Coronary artery (tissue), 2 donors: ENCODE measurements around the gene PSORS1C2.

ENCODE experiments used
- DNase-seq: peaks from one replicate; pipeline ENCODE4 v3.0.0-alpha.2; 2017; ENCODE audit warnings: low spot score
- H3K27ac ChIP-seq, 2 donors: fragments of 200-600 bp; sonication (generic); one replicate each; pipeline ENCODE4 v1.5.1; 2016 to 2019
- H3K4me3 ChIP-seq: fragments of 200-600 bp; sonication (generic); 2 replicates; pipeline ENCODE4 v1.5.1; 2016; ENCODE audit warnings: mild to moderate bottlenecking, moderate library complexity
- TF ChIP-seq, protein P1 (sequence below): fragments of 200-600 bp; sonication (generic); IDR thresholded peaks from one replicate; pipeline ENCODE4 v1.5.1; 2019; ENCODE audit warnings: antibody characterized with exemption

Gene PSORS1C2

DNA sequence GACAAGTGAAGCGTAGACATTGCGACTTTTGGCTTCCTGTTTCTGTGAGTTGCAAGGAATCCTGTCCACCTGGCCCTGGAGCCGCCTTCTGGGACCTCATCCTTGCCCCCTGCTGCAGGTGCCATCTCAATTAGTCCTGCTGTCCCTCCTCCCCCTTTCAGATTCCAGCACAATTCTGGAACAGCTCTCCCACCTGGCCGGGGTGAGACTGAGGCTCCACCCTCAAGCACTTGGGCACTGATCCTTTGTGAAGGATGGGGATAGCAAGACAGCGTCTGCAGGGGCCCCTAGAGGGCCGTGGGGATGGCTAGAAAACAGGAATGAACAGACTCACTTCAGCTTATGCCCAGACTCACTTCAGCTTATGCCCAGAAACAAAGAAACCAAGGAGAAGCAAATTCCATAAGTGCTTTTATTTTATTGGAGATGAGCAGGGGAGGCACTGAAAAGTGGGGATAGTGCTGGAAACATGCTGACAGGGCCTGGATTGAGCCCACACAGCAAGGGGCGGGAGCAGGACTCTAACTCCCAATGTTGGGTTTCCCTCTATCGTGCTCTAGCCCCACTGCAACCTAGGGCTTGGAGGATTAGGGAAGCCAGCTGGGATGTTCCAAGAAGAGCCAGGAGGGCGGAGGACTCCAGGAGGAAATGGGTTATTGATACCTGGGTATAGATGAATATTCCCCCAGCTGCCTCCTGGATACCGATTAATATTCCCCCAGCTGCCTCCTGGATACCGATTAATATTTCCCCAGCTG lies 27.9 kb downstream of the PSORS1C2 start:
- Histone ChIP-seq H3K4me3 (no peak overlapping the region), H3K27ac (no peak overlapping the region)
- DNase-seq: no peak
- TF ChIP-seq, protein P1, sequence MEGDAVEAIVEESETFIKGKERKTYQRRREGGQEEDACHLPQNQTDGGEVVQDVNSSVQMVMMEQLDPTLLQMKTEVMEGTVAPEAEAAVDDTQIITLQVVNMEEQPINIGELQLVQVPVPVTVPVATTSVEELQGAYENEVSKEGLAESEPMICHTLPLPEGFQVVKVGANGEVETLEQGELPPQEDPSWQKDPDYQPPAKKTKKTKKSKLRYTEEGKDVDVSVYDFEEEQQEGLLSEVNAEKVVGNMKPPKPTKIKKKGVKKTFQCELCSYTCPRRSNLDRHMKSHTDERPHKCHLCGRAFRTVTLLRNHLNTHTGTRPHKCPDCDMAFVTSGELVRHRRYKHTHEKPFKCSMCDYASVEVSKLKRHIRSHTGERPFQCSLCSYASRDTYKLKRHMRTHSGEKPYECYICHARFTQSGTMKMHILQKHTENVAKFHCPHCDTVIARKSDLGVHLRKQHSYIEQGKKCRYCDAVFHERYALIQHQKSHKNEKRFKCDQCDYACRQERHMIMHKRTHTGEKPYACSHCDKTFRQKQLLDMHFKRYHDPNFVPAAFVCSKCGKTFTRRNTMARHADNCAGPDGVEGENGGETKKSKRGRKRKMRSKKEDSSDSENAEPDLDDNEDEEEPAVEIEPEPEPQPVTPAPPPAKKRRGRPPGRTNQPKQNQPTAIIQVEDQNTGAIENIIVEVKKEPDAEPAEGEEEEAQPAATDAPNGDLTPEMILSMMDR: no peak

DNA sequence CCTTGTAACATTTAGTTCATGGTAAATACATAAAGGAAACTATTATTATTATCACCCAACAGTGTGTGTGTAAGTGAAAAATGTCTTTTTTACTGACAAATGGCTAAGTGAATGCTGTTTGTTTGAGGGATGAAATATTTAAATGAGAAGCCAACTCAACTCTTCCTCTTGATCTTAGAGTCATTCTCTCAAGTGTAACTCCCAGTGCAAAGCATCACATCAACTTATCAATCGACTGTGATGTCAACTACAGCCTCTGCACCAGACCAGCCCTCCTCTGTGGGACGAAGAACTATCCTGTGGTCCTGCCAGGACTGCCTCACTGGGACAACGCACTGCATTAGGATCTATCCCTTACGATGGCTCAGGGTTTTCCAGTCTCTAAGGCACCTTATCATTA lies 31.8 kb downstream of the PSORS1C2 start:
- no peak for DNase-seq
- H3K27ac ChIP-seq: no peak overlapping the region
- TF ChIP-seq, protein P1: no peak
- H3K4me3 ChIP-seq: no peak overlapping the region

DNA sequence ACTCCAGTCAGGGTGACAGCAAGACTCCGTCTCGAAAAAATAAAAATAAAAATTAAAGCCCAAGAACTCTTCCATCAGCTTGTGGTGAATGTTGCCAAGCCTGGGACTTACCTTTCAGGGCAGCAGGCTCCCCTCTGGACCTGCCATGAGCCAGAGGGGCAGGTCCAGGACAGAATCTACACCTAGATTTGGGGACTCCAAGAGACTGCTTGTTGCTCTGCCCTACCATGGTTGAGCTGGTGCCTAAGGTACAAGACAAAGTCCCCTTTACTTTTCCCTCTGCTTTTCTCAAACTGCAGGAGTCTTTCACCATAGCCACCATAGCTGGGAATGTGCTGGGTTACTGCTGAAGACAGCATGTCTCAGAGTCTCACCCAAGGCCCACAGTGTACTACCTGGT lies 35.7 kb downstream of the PSORS1C2 start:
- Histone ChIP-seq H3K27ac (no peak overlapping the region), H3K4me3 (no peak overlapping the region)
- no peak for DNase-seq
- TF ChIP-seq, protein P1: no peak

DNA sequence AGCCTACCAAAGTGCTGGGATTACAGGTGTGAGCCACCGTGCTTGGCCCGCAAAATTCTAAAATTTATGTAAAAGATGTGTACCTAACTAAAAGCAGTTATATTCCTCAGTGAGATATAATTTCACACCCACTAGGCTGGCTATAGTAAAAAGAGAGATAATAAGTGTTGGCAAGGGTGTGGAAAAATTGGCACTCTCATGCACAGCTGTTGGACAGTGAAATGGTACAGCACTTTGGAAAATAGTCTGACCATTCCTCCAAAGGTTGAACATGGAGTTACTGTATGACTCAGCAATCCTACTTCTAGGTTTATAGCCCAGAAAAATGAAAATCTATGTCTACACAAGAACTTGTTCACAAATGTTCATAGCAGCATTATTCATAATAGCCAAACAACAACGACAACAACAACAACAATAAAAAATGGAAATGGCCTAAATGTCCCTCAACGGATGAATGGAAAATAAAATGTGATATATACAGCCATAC lies 40.4 kb downstream of the PSORS1C2 start:
- H3K4me3 ChIP-seq: no peak overlapping the region
- DNase-seq: no peak
- TF ChIP-seq, protein P1: no peak
- H3K27ac ChIP-seq: no peak overlapping the region

DNA sequence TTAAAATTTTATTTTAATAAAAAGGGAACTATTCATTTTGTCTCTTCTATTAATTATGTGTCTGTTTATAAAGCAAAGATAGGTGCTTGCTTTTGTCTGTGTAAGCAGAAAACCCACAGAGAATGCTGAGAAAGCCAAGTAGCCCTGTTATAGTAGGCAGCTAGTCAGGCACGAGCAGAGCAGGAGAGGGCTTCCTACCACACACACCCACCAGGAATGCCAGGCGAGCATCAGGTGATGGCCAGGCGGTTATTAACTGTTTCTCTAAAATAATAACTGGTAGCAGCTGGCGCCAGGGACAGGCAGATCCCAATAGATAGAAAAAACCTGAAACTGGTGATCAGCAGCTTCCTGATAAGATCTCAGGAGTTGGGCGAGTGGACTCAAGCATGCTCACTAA lies 42.2 kb downstream of the PSORS1C2 start:
- Histone ChIP-seq H3K27ac (no peak overlapping the region), H3K4me3 (no peak overlapping the region)
- no peak for DNase-seq
- TF ChIP-seq, protein P1: no peak

DNA sequence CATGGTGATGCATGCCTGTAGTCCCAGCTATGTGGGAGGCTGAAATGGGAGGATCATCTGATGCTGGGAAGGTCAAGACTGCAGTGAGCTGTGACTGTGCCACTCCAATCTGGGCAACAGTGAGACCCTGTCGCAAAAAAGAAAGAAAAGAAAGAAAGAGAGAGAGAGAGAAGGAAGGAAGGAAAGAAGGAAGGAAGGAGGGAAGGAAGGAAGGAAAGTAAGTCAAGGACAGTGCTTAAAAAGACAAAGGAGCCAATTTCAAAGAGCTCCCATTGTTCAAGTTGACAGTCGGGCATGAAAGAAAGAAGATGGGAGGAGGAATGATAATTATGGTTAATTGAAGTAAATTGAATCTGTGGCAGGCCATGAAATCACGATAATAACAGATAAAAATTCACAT lies 42.7 kb downstream of the PSORS1C2 start:
- no peak for DNase-seq
- Histone ChIP-seq H3K27ac (no peak overlapping the region), H3K4me3 (no peak overlapping the region)
- TF ChIP-seq, protein P1: no peak

DNA sequence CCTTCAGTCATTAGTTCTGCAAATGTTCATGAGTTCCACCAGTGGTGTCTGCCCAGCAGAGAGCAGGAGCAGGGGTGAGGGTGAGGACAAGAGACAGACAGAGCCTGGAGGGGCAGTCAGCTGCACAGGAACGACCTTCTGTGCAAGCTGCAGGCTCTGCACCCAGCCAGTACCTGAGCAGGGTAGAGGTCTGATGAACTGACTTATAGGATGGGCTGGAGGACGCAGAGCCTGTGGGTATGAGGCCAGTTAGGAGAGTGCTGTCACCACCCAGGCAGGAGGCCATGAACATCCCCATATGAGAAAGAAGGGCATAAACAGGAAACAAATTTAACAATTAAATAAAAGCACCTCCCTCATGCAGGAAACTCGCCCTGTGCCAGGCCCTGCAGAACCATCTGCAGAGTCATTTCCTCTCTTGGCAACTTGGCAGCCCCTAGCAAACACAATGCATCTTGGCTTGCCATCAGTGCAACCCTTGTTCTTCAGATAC lies 44.4 kb downstream of the PSORS1C2 start:
- DNase-seq: no peak
- no peak overlapping the region for H3K27ac ChIP-seq
- TF ChIP-seq, protein P1: no peak
- no peak overlapping the region for H3K4me3 ChIP-seq
